Measurements from ENCODE around the gene ZNF470.

The ZNF470 gene

GRCh38 chr19:56567274-56568120 lies at the start of gene ZNF470:
Gene ZNF470, plus strand, starts transcription at chr19:56567468. Its CDS starts 2,844 bp downstream, at chr19:56570312.
- DNase-seq, result peak; percentile 97

- DNase-seq, result no peak
These were observed 41.9 kb upstream of the ZNF470 start for GRCh38 chr19:56525214-56525860.

- no peak for DNase-seq
These were observed 29.8 kb upstream of the ZNF470 start for GRCh38 chr19:56537442-56537841.

DNA sequence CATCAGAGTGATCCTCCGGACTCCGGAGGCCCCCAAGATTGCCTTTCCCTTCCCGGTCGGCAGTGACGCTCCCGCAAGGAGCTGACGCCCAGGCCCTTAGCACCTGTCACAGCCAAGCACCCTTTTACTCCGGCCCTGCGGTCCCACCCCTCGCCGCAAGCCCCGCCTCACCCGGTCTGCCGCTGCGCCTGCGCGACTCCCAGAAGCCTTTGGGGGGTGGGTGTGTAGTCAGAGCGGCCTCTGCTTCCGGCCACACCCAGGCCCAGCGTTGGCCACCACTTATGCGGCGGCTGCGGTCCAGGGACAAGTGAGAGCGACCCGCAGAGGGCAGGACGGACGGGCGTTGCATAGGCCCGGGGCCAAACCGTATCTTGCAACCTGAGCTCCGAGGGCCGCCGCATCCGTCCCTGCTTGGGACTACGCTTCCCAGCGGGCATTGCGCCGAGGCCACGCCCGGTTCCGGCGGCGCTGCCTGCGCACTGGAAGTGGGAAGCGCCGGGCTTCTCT lies 29.0 kb upstream of the ZNF470 start:
- peak; percentile 100 for DNase-seq

- DNase-seq, result peak; percentile 82
These were observed 28.5 kb upstream of the ZNF470 start, which contains the start of gene ZFP28 for GRCh38 chr19:56538761-56539263. Gene ZFP28, plus strand, starts transcription at chr19:56538948. Its CDS starts 71 bp downstream, at chr19:56539019.

- DNase-seq, result no peak
These were observed 23.5 kb upstream of the ZNF470 start for GRCh38 chr19:56543776-56544175.

DNA sequence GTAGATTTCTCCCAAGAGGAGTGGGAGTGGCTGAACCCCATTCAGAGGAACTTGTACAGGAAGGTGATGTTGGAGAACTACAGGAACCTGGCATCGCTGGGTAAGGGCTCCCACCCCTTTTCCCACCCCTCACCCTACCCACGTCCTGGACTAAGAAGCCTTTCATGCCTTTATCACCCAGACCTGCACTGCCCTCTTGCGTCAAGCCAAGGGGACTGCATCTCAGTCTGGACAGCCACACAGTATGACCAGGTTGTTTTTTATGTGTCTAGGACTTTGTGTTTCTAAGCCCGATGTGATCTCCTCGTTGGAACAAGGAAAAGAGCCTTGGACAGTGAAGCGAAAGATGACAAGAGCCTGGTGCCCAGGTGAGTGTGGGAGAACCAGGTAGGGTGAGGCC lies 19.7 kb upstream of the ZNF470 start:
- DNase-seq, result no peak

GRCh38 chr19:56554272-56554869 lies 12.9 kb upstream of the ZNF470 start:
- DNase-seq, result no peak

DNA sequence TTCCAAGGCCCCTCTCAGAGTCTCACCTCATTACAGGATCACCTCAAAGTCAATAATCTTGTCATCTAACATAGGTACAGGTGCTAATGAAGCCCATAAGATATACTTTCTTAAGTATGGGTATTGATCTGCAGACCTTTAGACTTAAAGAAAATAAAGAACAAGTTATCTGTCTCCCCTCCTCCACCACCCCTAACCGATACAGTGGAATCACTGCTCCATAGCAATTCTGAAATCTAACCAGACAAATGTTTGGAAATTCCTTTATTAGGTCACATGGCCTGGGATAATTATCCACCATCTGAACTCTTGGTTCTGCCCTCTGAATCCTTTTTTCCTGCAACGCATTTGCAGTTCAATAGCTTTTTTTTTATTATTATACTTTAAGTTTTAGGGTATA lies 4.5 kb upstream of the ZNF470 start:
- DNase-seq, result no peak

- no peak for DNase-seq
These were observed 379 bp upstream of the ZNF470 start for GRCh38 chr19:56566904-56567273.

- no peak for DNase-seq
These were observed 5.3 kb downstream of the ZNF470 start for GRCh38 chr19:56572589-56572988.

- no peak for DNase-seq
These were observed 6.6 kb downstream of the ZNF470 start for GRCh38 chr19:56573914-56574313.

GRCh38 chr19:56577719-56578602 lies 10.7 kb downstream of the ZNF470 start:
- DNase-seq, result no peak

DNA sequence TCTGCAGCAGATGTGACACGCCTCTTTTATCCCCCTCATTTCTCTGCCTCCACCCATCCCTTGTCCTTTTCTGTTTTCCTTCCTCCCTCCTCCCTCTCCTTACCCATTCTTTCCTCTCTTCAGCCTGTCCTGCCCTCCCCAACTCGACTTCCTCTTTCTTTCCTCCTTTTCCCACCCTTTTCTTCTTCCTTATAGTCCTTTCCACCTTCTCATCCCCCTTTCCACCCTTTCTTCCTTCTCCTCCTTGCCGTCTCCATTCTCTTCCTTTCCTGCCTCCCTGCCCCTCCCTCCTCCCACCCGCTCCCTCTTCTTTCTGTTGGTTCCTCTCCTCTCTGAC lies 27.1 kb downstream of the ZNF470 start:
- no peak for DNase-seq

- peak; percentile 96 for DNase-seq
These were observed 27.7 kb downstream of the ZNF470 start, which contains the start of gene ZNF71 for GRCh38 chr19:56594783-56595547. Gene ZNF71, plus strand, starts transcription at chr19:56595302. Its CDS starts 6,257 bp downstream, at chr19:56601559.

- no peak for DNase-seq
These were observed 28.3 kb downstream of the ZNF470 start for GRCh38 chr19:56595548-56595899.

DNA sequence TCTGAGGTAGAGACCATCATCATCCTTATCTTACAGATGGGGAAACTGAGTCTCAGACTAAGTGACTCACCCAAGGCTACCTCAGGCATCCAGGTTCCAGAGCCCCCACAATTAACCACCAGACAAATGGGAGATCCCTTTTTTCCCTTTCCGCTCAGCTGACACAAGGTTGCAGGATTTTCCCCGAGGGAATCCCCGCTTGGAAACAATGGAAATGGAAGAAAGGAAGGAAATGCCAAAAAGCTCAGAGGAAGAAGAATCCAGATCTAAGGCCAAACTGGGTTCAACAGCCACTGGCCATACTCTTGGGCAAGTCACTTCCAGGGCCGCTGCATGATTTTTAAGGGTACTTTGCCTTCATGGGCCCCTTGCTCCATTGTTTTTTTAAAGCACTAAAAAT lies 29.4 kb downstream of the ZNF470 start:
- no peak for DNase-seq

GRCh38 chr19:56597696-56598095 lies 30.4 kb downstream of the ZNF470 start:
- no peak for DNase-seq

- no peak for DNase-seq
These were observed 34.1 kb downstream of the ZNF470 start for GRCh38 chr19:56601375-56601774.

DNA sequence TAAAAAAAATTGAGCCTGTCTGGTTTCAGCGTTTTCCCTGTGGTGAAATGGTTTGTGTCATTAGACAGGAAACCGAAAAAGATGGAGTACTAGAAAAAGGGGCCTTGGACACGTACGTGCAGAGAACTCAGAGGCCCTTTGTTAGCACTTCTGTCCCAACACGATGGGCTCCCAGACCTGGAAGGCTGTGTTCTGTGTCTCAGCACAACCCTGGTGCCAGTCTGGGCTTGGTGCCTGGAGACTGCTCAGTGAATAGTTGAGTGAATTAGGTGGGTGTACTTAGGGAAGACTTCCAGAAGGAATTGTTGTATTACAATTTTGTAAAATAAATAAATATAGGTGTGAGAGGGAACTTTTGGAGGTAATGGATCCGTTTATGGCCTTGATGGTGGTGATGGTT lies 36.6 kb downstream of the ZNF470 start:
- DNase-seq, result no peak

DNA sequence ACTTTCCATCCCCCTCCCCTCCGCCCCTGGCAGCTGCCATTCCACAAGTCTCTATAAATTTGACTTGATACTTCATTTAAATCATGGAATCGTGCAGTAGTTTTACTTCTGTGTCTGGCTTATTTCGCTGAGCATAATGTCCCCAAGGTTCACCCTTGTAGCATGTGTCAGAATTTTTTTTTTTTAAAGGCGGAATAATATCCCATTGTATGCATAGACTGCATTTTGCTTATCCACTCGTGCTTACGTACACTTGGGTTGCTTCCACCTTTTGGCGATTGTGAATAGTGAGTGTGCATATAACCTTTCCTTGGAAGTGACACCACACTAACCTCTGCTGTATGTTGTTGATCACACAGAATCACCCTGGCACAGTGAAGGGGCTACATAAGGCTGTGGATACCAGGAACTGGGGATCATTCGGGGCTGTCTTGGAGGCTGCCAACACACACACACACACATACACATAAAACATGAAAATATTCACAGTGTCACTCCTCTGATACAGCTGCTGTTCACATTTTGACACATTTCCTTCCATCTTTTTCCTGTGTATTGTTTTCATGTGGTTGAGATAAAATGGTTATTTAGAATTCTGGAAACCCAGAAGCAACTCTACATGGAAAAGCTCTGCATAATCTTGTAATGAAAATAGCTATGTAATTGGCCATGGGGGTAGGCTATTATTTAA lies 41.2 kb downstream of the ZNF470 start:
- DNase-seq, result no peak

All from retina (tissue), 1 donor.